Daoy (cell line): Measurements from ENCODE around the gene IQGAP2. TPM values are rescaled to one million over a fixed set of nuclear protein-coding genes. Genes with fewer than 3 reads are reported as not detected.
"Not testable (repeated sequence)": the region's sequence is repeated elsewhere in the genome, so short reads cannot be mapped to it uniquely, and the experiment has no call there.

Experiments
- DNase-seq: peaks from one replicate; pipeline ENCODE4 v3.0.0-alpha.2; 2015; ENCODE audit warnings: low read depth
- total RNA-seq: library from RNA; depleted of rRNA; stranded (reverse); fragments of >200 nt; shearing (Covaris generic); gene quantifications from 2 replicates; pipeline ENCODE4 v1.2.3, GENCODE V29; 2014

Gene IQGAP2
- total RNA-seq, 1 experiment from 2014 or later: 6.9 TPM

DNA sequence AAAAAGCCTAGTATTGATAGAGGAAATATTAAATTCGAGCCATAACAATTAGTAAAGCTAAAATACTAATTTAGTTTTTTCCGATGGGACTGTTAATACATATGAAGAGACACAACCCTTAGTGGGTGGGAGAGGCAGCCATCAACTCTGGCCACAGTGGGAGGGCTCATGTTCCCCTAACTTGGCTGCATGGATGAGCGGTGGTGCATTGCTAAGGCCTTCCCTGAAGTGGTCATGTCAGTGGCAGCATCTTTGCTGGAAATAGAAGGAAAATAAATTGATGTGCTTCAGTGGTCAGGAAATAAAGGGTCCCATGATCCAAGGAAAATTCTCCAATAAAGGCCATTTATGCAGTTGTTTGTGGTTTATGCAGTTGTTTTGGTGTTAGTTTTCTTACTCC lies 254.0 kb downstream of the IQGAP2 start:
- DNase-seq: no peak

DNA sequence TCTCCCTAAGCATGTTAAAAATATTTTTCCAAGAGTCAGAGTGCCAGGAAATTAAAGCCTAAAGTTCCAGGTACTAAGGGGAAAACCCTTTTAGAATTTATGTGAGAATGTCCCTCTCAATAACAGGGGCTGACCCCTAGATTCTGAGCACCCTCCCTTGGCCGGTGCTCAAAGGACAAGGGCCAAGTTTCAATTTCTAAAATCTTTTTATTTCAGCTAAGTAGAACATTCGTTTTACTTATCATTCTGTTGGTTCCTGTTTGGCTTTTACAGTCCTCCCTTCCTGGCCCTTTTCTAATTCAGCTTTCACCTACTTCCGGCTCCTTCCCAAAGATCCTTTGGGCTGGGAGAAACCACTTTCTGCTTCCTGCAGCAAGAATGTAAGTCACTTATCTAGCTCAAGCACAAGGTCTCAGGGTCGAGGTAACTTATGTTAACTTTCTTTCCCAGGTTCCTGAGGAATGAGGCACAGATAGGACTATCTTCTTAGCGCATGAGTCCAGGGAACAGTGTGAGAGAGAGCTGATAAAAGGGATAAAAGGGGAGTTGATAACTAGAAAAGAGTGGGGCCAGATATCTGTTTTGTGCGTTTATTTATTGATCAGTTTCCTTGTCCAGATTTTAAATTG lies 254.7 kb downstream of the IQGAP2 start:
- DNase-seq: no peak

- DNase-seq: no peak
Measured at GRCh38 chr5:76660360-76660759, 257.3 kb downstream of the IQGAP2 start.

DNA sequence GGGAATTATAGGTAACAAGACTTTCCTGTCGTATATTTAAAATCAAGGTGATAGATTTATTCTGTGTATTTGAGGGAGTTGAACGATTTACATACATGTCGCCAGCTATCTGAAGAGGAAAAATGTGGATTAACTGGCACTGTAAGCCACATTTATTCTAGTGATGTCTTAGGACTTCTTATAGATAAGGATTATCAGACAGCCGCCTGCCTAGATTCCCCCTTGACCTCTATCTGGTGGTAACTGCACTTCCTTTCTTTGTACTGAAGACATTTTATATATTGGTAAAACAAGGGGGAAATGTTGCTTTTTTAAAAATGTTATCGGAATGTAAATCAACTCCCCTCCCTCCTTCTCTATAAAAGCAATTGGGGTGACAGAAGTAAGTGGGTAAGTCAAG lies 259.4 kb downstream of the IQGAP2 start:
- no peak for DNase-seq

- DNase-seq: peak; percentile 20
Measured at GRCh38 chr5:76663573-76663972, 260.5 kb downstream of the IQGAP2 start.

DNA sequence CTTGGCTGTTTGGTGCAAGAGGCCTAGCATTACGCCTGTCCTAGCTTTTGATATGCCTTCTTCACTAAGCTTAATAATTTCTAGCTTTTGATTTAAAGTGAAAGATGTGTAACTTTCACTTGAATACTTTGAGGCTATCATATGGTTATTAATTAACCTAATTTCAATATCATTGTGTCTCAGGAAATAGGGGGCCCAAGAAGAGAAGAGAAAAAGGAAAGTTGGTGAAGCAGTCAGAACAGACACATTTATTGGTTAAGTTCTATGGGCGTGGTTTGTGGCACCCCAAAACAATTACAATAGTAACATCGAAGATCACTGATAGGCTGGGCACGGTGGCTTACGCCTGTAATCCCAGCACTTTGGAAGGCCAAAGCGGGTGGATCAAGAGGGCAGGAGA lies 261.0 kb downstream of the IQGAP2 start:
- no peak for DNase-seq

DNA sequence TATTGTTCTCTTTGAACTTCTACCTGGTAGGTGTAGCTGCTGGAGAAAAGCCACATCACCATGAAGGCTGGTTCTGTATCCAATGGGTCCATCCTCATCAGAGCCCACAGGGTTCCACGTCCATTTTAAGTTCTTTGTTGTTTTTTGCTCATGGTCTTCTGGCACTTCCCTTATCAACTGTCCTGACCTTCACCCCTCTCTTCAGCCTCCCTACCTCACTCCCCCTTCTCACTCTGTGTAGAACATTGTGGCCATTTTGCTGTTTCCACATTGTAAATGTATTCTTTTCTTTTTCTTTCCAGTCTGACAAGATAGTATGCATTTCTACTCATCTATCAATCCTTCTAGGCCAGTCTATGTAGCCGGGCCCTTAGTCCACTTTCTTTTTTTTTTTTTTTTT lies 264.4 kb downstream of the IQGAP2 start:
- no peak for DNase-seq

- DNase-seq: no peak
Measured at GRCh38 chr5:76669245-76669644, 266.2 kb downstream of the IQGAP2 start.

GRCh38 chr5:76670508-76670907 lies 267.4 kb downstream of the IQGAP2 start:
- no peak for DNase-seq

DNA sequence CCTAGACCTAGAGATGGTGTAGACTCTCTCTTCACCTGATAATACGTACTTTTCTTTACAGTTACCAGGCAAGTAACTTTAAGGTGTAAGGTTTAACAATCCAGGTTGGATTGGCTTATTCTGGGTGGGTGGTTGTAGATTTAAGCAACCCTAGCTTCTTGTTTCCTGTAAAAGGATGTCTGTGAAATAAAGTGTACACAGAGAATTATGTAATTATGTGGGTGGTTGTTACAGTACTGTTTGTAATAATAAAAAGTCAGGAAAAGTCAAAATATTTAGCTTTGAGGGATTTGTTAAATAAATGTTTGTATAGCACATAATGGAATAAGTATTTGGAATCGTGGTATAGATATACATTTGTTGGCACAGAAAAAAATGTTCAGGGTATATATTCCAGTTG lies 269.2 kb downstream of the IQGAP2 start:
- no peak for DNase-seq

GRCh38 chr5:76673125-76673524 lies 270.0 kb downstream of the IQGAP2 start:
- DNase-seq: no peak

DNA sequence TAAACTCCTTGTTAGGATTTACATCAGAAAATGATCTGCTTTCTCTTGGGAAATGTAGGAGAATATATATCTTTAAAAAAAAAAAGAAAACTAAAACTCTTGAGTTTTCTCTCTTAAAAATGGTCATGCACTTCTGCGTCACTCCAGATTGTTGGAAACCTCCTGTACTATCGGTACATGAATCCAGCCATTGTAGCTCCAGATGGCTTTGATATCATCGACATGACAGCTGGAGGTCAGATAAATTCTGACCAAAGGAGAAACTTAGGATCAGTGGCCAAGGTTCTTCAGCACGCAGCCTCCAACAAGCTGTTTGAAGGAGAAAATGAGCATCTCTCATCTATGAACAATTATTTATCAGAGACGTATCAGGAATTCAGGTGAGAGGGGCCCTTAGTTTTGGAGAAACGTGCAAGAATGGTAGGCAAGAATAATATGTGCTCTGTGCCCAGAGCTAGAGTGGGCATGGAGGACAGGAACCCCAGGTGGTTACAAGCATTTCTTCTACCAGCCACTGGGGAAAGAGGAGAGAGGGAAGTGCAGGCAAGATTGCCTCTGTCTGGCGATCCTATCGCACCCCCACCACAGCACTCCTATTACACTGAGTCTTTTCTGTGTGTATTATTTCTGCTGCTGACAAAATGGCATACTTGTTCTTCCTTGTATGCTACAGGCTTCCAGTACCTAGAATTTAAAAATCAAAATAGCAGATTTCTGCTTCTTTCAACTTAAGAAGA lies 271.4 kb downstream of the IQGAP2 start:
- DNase-seq: no peak

DNA sequence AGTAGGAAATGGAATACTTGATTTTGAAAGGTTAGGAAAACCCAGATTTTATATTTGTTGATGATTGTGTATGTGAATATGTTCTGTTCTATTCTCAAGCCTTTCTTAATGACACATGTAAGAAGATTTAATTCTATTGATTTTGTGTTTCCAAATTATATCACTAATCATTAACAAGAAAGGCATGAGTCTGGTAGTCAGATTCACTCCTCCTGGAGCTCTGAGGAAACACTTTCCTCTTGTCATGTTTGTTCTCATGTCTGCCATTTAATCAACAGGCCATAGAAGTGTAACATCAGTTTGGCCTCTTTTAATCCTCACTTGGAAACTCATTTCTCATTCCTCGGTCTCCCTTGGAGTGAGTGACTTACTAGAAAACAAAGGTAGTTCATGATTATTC lies 272.3 kb downstream of the IQGAP2 start:
- DNase-seq: no peak

DNA sequence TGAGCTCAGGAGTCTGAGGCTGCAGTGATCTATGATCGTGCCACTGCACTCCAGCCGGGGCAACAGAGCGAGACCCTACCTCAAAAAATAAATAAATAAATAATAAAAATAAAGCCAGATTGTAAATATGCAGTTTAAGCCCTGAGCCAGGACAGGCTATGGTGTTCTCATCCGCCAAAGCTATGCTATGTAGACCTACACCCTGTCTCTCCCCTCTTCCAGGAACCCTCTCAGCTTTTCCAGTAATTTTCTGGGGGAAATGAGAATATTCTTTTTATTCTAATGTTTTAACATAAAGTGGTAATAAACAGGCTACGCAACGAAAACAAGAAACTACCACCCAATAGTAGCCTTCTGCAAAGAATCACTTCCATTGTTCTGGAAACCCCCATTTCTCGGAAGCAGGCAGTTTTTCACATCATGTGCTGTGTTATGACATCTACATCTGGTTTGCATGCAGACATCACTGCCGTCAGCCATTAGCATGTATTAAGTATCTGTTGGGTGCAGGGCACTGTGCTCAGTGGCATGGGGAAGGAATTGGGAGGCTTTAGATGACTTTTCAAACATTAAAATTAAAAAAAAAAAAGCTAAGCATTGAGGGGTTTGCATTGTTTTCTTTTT lies 274.9 kb downstream of the IQGAP2 start:
- no peak for DNase-seq

GRCh38 chr5:76679231-76679630 lies 276.1 kb downstream of the IQGAP2 start:
- DNase-seq: no peak

- not testable (repeated sequence) for DNase-seq
Measured at GRCh38 chr5:76680826-76681225, 277.7 kb downstream of the IQGAP2 start.

DNA sequence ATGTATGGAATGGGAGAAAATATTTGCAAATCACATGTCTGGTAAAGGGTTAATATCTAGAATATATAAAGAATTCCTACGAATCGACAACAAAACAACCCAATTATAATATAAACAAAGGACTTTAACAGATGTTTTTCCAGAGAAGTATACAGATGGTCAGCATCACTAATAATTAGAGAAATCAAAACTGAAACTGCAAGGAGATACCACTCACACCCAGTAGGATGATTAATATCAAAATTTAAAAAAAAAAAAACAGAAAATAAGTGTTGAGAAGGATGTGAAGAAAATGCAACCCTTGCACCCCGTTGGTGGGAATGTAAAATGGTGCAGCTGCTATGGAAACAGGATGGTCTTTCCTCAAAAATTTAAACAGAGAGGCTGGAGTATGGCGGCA lies 278.2 kb downstream of the IQGAP2 start:
- no peak for DNase-seq

GRCh38 chr5:76682387-76682786 lies 279.3 kb downstream of the IQGAP2 start:
- DNase-seq: no peak

DNA sequence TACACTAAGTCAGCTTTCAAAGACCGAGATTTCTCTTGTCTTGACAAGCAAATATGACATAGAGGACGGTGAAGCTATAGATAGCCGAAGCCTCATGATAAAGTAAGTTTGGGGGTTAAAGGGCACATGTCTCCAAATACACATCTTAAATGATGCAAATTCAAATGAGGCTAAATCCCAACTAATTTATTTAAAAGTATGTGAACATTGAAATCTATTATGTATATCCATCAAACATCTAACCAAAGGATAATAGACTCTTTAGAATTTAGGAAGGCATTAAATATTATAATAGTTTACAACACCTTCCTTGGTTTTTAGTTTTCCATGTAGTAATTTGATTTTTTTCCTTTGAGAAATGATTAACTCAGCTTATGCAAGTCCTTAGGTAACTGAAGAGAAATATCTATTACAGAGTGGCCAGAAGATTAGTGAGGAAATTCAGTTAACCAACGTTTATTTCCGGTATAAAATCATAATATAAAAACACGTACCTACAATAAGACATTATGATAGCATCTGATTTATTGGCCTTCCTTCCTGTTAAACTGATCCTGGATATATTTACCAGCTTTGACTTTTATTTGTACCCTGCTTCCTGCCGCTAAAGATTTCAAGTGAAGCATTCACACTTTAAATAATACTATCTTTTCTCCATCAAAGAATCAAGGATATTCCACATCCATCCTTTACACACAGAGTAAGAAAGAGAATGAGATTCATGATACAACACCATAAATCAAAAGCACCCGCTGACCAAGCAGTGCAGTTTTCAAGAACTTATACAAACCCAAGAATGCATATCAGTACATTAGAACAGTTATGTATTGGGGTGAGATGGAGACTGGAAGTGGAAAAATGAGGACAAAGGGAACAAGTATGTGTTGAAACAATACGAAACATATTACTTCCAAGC lies 281.0 kb downstream of the IQGAP2 start:
- no peak for DNase-seq

- DNase-seq: no peak
Measured at GRCh38 chr5:76684756-76685519, 281.9 kb downstream of the IQGAP2 start.

DNA sequence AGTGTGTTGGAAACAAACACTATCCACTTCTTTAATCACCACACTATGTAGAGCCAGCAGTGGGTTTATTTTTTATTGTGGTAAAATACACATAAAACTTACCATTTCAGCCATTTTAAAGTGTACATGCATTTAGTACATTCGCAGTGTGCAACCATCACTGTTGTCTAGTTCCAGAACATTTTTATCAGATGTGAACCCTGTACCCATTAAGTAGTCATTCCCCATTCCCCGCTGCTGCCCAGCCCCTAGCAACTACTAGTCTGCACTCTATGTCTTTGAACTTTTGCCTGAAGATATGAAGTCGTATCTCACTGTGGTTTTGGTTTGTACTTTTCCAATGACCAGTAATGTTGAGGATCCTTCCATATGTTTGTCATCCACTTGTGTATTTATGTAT lies 282.6 kb downstream of the IQGAP2 start:
- no peak for DNase-seq
